HL-60/S4 treated with phorbol 12-myristate 13-acetate at 8.2 ng/mL for 4 days and 3 days (cell line): Measurements from ENCODE around the gene IL1RL2.

Source experiments
- in situ Hi-C: fragments of 300-500 bp; cut with MboI; formaldehyde crosslinking; loops from 2 replicates; pipeline ENCODE4 v1.15.0; 2022; ENCODE audit warnings: low sequenced_read_pairs

Gene IL1RL2

DNA sequence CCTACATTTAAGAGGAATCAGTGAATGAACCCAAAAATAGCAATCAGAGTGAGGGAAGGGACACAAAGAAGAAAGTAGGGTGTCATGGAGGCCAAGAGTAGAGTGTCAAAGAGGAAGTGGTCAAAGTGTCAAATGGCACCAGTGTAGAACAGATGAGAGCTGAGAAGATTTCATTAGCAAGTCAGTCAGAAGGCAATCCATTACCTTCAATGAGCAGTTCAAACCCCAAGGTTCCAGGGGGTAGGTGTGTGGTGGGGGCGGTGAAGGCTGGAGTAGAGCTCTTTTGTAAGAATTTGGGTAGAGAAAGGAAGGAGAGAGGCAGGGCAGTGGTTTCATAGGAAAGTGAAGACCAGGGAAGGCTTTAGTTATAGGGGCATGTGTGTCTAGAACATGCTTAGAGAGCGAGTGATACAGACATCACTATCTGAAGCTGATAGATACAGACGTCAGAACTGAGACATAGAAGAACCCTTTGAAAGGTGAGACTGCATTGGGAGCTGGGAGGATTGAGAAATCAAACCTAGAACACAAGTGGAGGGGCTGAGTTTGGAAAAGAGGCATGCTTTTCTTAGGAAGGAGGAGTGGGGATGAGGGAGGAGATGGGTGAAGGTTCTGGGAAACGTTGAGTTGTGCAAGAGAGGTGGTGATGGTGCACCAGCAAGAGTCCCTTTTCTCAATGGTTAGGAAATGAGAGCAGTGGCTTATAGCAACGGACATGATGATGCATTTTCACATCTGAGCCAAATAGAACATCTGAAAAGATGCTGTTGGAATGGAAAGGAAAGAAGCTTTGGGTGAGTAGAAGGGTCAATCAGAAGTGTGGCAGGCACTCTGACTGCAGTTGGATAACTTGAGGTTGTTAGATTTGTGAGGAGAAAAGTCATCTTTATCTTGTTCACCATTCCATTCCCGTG lies 75.7 kb downstream of the IL1RL2 start:
- in situ Hi-C loops, result no loop called here

DNA sequence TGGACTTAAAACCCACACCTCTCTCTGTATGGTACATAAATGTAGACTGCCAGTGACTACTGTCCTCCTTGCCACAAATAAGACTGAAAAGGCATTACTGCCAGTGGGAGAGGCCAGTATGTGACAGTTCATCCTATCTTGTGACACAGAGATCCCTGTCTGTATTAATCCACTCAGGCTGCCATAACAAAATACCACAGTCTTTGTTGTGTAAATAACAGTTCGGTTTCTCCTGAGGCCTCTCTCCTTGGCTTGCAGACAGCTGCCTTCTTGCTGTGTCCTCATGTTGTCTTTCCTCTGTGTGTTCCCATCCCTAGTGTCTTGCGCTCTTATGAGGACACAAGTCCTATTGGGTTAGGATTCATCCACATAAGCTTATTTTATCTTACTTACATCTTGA lies 78.1 kb downstream of the IL1RL2 start:
- in situ Hi-C loops, result no loop called here

DNA sequence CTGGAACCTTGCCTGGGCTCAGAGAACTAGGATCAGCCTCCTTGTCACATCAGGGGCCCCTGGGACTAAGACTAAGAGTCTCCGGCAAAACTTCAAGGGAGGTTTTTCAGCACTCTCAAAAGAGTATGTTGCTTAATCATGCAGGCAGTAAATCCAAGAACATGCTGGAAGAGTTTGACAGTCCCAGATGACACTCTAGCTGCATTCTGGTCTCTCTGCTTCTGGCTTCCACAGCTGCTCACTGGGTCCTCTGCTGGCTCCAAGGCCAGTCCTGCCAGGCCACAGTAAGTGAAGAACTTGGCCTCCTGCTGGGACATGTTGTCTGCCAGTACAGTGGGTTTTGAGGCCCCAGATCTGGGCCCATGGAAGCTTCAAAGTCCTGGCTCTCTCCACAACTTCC lies 79.4 kb downstream of the IL1RL2 start:
- in situ Hi-C loops, result no loop called here

DNA sequence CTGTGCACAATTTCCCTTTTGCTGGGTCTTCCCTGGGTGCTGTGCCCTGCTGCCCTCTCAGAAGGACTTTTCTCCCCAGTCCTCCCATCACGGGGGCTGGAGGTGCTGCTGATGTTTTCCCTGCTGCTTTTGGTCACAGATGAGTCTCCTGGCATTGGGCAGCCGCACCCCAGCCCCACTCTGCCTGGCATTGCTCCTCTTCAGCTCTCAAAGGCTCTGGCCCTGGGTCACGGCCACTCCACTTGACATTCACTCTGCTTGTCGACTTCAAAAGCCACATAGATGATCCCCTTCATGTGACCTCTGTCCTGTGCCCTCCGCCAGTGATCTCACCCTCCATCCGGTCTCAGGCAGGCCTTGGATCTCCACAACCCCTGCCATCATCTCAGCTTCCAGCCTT lies 81.0 kb downstream of the IL1RL2 start:
- in situ Hi-C loops, result no loop called here

DNA sequence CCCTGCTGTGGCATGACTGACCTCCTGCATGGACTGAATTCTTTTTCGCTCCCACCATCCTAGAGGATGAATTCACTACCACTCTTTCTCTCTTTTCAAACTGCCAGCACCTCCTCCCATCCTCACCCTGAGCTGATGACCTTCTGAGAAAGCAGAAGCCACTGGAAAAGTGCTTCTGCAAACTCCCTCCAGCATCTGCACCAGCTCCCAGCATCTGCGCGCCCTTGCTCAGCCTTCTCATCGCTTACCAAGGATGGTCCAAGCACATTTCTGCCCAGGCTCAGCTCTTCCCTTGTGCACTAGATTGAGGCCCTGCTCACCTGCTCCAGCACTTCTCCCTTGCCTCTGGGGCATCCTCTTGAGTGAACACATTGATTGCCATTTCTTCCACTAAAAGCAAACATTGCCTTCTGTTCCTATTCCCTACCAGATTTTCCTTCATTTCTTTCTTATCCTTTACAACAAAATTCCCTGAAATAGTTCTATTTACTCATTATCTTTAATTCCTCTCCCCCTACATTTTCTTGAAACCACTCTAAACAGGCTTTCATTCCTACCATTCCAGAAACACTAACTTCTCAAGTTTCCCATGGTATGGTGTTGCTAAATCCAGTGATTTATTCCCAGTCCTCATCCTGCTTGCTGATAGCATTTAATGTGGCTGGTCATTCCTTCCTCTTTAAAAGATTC lies 81.8 kb downstream of the IL1RL2 start:
- in situ Hi-C loops, result no loop called here

DNA sequence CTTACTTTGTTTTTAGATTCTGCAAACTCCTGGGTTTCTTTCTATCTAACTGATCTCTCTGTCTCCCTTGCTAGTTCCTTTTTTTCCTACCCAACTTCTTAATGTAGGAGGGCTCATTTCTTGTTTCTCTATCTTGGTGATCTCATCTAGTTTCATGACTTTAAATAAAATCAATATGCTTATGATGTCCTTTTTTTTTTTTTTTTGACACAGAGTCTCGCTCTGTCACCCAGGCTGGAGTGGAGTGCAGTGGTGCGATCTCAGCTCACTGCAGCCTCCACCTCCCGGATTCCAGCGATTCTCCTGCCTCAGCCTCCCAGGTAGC lies 82.3 kb downstream of the IL1RL2 start:
- in situ Hi-C loops, result no loop called here

DNA sequence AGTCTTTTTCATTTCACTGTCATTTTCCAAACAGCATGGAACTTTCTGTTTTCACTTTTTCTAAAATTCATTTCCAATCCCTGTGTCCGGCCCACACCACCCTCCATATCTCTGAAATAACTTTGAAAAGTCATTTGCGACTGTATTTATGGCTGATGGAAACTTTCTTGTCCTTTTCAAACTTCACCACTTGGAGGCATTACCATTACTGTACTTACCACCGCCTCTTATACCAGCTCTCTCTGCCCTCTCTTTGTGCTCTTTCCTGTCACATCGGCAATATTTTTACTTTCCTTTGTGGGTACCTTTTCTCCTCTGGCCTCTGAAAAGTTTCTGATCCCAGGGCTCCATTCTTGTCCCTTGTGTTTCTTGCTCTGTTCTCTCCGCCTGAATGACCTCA lies 85.0 kb downstream of the IL1RL2 start:
- in situ Hi-C loops, result no loop called here

DNA sequence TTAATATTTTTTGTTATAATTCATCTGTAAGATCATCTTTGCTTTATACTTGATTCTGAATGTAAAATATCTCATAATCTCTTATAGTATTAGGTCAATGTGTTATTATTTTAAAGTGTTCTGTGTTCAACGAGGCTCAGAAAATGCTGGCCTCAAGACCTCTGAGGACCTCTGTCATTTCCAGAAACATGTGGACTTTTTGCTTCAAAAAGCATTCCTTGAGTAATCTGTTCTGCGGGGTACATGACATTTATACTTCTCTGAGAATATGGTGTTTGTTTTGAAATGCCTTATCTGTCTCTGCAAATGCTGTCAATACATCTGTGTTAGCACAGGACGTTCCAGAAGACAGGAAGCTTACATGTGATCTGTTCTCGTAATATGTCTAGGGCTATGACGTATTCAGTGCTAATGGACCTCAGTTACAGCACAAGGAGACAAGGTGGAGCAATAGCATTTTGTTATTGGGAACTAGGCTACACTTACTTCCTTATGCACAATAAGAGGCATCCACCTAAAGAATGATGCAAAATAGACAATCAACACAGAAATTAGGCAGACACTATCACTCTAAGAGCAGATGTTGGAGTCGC lies 86.9 kb downstream of the IL1RL2 start:
- in situ Hi-C loops, result no loop called here

DNA sequence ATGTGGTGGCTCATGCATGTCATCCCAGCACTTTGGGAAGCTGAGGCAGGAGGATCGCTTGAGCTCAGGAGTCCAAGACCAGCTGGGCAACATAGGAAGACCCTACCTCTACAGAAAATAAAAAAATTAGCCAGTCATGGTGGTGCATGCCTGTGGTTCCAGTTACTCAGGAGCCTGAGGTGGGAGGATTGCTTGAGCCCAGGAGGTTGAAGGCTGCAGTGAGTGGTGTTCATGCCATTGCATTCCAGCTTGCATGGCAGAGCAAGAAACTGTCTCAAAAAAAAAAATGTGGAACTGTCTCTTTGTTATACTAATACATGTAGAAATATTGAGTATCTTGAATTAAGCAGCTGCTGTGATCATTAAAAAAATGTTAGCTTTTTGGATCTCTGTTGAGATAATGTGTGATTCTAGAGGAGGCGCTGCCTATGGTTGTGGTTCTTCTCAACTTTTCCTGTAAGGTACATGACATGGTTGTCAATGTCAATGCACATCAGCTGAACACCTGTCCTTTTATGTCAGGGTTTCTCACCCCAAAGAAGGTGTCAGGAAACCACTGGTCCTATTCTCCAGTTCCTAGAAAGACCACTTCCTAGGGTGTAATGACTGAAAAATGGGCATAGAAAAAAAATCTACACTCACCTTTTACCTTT lies 89.9 kb downstream of the IL1RL2 start:
- in situ Hi-C loops, result no loop called here

DNA sequence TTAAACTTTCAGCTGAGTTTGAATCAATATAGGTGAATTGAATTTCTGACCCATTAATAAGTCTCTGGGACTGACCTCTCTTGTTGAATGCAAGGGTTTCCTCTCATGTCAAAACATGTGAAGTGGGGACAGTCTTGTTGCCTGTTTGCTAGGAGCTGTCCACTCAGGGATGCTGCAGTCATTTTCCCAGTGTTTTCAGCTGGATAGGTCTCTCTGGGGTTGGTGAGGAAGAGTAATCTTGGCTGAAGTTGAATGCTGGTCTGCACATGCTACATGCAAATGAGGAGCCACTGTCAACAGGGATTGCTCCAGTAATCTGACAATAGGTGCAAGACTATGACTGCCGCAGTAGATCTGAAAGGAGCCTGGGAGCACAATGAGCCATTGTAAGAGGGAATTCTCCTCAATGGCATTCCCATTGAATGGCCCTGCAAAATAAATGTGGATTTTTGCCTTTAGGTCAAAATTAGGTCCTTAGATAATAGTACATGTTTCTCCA lies 90.4 kb downstream of the IL1RL2 start:
- in situ Hi-C loops, result no loop called here

DNA sequence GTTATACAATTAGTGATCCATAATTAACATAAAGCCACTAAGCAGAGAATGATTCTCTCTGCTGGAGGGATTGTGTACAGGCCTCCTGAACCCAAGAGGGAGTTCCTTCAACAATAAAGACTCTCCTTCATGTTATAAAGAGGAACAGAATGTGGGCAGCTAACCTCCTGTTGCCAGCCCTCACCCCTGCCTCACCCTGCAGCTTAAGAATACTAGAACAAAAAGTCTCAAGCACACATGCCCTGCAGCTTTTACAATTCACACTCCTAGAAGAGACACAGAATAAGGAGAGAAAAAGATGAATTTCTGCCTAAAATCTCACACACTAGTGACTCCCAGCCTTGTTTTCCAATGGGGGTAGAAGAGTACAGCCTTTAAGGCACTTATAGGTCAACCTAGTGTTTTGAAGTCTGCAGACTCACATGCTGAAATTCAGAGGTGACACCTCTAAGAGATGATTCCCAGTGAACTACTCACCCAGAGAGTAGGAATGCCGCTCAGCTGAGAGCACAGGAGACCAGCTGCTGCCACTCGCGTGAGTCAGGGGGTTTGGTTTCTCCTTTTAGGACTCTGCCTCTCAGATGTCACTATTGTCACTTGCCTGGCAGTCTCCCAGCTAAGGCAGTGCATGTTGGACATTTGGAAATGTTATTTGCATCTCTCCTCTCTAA lies 92.0 kb downstream of the IL1RL2 start:
- in situ Hi-C loops, result no loop called here

DNA sequence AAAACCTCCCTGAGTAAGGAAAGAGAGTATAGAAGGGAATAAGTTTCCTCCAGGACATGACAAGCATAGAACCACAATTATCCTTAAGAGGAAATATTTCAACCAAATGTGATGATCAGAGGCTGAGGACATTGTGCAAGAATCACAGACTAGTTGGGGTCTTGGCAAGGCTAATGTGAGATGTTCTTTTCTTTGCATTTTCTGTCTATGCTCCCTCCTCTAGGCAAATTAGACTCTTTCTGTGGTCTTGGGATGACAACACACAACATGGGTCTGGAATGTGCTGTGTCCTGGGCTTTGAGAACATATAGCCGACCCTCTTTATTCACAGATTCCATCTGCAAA lies 92.5 kb downstream of the IL1RL2 start:
- in situ Hi-C loops, result no loop called here

DNA sequence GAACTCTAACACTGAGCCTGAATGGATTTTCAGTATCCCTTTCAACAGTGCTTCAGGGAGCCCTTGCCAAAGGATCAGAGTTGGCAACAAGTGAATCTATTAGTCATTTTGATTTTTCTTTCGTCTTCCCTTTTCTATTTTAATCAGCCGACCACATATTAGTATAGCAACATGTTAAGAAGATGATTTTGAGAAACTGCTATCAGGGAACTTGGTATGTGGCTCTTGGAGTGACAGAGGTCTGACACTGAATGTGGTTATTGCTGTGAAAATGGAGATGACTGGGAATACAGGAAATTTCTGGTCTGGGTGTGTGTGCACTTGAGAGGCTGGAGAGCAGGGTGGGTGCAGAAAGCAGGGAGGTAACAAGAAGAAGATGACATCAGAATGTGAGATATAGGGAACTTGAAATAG lies 95.9 kb downstream of the IL1RL2 start:
- in situ Hi-C loops, result no loop called here

DNA sequence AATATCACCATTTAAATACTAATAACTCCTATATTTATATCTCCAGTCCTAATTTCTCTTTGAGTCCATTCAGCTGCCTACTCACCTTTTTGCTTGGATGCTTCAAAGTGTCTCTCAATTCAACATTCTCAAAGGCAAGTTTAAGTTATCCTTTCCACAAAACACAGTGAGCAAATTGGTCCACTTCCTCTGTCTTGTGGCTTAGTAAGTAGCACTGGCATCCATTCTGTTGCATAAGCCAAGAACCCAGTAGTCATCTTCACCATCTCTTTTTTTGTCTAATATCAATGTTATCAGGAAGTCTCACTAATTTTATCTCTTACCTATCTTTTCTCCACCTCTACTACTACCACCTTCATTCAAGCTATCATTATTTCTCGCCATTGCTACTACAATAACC lies 97.2 kb downstream of the IL1RL2 start:
- in situ Hi-C loops, result no loop called here

DNA sequence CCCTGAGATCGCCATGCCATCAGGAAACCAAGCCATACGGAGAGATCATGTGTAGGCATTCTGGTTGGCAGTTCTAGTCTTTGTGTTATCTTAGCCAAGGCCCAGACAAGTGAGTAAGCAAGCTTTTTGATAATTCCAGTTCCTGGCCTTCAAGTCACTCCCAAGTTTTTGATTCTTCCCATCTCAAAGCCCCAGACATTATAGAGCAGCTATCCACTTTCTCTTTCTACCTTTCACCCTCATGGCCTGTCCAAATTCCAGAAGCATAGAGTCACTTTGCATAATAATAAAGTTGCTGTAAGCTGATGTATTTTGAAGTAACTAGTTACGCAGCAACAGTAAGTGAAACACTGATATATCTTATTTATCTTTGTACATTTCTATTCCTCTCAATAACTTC lies 97.8 kb downstream of the IL1RL2 start:
- in situ Hi-C loops, result no loop called here

DNA sequence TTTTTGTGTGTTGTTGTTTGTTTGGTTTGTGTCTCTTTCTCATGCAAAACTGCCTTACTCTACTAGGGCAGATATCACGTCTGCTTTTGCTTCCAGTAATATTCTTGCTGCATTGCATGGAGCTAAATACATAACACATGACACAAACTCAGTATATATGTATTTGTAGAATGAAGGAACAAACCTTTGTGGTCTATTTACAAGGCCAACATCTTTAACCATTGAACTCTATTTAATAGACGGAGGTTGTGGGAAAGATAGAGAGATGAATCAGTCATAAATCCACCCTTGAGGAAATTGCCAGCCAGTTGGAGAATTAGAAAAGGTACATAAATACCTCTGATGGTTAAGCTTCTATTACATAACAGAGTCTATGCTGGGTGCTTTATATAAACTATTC lies 98.5 kb downstream of the IL1RL2 start:
- in situ Hi-C loops, result no loop called here

DNA sequence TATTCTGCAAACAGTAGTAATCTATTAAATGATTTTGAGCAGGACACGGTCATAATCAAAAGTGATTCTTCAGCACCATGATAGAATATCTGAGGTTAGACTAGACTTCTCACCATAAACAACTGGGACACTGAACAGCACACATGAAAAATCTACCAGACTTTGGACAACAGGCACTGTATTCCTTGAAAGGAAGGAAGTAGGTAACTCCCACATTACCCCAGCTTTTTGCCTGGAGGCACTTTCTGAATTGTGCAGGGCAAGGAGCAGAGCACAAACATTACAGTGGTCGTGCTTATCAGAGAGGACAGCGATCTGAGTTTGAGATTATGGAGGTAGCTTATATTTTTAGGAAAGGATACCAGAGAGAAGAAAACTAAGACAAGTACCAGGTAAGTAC lies 99.2 kb downstream of the IL1RL2 start:
- in situ Hi-C loops, result no loop called here

DNA sequence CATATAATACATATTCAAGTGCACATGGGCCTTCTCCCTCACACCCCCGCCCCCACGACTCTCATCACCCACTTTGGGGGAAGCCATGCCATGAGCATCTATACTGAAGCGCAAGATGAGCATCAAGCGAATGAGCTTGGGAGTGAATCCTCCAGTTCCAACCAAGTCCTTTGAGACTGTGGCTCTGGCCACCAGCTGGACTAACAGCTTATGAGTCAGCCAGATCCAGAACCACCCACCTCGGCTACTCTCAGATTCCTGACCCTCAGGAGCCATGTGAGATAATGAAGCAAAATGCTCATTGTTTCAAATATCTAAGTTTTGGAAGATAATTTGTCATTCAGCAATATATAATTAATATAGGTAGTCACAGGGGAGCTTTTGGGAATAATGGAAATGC lies 102.3 kb downstream of the IL1RL2 start:
- in situ Hi-C loops, result no loop called here
